HG02852 (cell line): ENCODE results near the gene CNOT2.
"Not testable (repeated sequence)": the region's sequence is repeated elsewhere in the genome, so short reads cannot be mapped to it uniquely, and the experiment has no call there.

Experiments used
- ATAC-seq: cut with Tn5 transposase; IDR thresholded peaks from one replicate; pipeline ENCODE4 v1.9.1; 2021; ENCODE audit warnings: mild to moderate bottlenecking, moderate library complexity; ENCODE audit not compliant: unreplicated experiment

Gene CNOT2

DNA sequence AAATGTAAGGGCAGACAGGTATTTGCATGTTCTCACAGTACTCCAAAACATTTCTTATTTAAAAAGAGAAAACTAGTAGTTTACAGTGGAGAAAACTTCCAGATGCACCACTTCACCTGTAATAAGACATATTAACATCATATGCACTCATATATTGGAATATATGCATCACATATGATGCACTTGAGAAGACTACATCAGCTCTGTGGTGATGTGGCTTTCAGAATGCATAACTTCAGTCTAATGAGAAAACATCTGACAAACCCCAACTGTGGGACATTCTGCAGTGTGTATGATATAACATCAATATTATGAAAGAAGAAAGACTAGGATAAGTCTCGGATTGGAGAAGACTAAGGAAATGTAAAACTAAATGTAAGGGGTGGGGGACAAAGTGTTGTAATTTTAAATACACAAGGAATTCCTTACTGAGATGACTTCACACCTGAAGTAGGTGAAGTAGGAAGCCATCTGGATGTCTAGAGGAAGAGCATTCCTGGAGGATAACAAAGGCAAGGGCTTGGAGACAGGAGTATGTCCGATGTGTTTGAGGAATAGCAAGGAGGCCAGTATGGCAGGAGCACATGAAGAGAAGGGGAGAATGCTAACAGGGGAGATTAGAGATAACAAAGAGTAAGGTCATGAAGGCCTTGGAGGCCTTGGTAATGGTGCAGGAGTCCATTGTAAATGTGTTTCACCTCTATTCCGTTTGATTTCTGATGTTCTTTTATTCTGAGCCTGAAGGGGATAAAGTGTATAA lies 49.0 kb downstream of the CNOT2 start:
- ATAC-seq: no peak

DNA sequence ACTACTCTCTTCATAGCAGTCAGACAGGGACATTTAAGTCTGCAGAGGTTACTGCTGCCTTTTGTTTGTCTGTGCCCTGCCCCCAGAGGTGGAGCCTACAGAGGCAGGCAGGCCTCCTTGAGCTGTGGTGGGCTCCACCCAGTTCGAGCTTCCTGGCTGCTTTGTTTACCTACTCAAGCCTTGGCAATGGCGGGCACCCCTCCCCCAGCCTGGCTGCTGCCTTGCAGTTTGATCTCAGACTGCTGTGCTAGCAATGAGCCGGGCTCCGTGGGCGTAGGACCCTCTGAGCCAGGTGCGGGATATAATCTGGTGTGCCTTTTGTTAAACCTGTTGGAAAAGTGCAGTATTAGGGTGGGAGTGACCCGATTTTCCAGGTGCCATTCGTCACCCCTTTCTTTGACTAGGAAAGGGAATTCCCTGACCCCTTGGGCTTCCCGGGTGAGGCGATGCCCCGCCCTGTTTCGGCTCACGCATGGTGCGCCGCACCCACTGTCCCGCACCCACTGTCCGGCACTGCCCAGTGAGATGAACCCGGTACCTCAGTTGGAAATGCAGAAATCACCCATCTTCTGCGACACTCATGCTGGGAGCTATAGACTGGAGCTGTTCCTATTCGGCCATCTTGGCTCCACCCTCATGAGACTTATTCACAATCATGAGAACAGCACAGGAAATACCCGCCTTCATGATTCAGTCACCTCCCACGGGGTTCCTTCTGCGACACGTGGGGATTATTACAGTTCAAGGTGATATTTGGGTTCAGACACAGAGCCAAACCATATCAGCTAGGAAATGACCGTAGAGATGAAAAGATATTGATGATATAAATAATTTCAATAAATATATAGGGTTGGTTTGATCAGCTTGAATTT lies 61.7 kb downstream of the CNOT2 start:
- ATAC-seq: not testable (repeated sequence)

DNA sequence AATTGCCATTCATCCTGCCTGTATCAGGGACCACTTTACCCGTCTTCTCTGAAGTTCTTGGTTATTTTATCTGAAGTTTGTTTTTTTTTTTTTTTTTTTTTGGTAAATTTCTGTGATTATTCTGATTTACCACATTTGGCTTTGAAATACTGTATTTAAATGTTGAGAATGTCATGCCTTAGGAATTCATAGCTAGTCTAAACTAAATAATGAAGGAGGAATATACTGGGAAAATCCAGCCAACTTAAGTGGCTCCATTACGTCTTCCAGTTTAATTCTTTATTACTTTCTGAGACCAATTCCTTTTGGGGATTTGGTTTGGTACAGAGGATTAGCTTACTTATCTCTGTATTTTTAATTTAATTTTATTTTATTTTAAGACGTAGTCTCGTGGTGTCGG lies 62.6 kb downstream of the CNOT2 start:
- no peak for ATAC-seq

DNA sequence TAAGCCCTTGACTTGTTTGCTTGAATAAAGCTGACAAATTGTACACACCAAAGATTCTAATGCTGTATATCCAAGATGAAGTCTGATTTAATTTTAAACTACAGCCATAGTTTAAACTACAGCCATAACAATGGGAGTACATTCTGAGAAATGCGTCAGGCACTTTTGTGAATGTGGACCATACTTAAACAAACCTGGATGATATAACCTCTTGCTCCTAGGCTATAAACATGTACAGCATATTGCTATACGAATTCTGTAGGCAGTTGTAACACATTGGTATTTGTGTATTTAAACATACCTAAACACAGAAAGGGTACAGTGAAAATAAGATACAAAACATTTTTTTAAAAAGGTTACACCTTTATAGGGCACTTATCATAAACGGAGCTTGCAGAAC lies 63.4 kb downstream of the CNOT2 start:
- no peak for ATAC-seq

GRCh38 chr12:70307868-70308267 lies 64.6 kb downstream of the CNOT2 start:
- no peak for ATAC-seq

DNA sequence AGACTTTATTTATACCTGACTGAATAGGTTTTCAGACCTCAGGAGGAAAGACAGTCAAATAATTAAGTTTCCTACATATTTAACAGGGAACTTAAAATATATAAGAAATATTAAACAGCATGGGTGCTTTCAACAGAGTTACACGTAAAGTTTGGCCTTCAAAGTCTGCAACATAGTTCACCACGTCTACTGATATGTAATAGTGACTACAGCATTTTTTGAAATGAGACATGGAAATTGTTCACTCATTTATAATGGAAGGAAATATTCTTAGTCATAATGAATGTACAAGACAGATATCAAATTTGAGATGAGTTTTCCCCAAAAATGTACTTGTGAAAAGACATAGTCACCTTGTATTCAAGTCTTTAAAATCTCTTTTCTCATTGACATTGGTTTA lies 66.1 kb downstream of the CNOT2 start:
- no peak for ATAC-seq

DNA sequence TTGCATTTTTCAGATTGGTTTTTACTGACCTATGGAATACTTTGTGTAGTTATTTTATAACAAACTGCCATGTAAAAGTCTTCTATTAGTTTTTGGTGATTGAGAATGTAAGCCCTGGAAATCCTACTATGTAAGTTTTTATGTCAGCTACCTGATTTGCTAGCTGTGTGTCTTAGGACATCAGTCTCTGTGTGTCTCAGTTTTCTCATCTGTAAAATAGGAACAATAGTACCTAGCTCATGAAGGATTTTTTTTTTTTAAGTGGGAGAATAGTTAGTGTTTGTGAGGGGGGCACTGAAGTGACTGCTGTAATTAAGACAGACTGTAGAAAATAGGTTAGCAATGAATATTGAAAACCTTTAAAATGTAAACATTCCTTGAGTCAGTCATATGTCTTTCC lies 70.9 kb downstream of the CNOT2 start:
- ATAC-seq: no peak

GRCh38 chr12:70317781-70318180 lies 74.5 kb downstream of the CNOT2 start:
- ATAC-seq: peak; percentile 94

DNA sequence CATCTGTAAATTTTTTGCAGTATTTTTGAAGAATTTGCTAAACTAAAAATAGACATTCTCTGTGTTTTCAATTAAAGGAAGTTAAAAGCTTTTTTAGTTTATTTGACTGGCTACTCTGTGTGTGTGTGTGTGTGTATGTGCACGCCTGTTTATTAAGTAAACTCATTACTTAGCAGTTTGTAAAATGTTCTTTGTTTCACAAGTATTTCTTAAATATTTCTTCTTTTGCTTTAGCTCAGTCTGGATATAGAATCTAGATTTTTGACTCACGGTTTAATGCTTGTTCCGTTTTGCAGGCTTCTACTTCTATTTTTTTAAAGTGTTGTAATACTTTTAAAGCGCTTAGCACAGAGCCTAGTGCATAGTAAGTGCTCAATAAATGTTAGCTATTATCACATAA lies 76.4 kb downstream of the CNOT2 start:
- no peak for ATAC-seq

DNA sequence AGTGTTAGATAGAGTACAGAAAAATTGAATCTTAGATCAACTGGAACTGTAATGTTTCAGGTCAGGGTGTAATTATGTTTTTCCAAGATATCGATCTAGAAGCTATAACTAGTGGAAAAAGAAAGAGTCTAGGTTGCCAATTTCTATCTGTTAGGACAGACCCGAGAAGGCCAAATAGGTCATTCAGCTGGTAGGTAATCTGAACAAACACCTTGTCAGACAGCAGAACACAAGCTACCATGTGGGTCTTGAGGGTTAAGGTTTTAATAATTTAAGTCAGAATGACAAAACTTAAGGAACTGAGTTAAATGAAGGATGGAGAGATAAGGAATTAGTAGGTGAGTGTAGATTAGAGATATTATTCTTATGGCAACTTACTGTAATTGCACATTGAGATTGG lies 78.0 kb downstream of the CNOT2 start:
- ATAC-seq: no peak

DNA sequence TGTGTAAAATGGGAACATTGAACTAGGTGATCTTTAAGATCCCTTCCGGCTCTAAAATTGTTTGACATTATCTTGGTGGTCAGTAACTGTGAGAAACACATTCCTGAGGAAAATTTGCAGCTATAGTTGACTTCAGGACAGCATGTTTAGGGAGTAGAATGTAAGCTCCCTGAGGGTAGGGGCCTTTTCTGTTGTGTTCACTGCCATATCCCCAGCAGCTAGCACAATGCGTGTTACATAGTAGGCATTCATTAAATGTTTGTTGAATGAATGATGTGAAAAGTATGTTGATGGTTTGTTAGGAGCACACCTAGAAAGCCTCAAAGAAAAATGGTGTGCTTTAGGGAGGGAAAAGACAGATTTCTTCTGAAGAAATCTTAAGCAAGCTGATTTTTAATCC lies 84.3 kb downstream of the CNOT2 start:
- ATAC-seq: no peak

DNA sequence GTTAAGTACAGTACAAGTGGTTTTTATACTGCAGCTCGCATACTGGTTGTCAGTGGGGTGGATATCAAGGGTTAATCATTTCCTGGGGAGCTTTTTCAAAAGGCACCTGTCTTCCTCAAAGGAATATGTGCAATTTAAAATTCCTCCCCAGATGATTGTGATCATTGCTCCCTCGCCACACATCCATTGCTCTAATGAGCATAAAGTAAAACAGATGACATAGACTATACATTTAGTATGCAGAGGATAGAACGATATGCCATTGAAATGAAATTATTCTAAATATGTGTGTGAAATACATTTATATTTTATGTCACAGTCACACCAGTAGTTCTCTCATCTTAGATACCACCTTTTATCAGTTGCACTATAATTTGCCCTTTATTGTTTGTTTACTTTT lies 86.5 kb downstream of the CNOT2 start:
- ATAC-seq: no peak

- no peak for ATAC-seq
These were observed 86.9 kb downstream of the CNOT2 start for GRCh38 chr12:70330158-70330557.

- no peak for ATAC-seq
These were observed 89.0 kb downstream of the CNOT2 start for GRCh38 chr12:70332236-70332635.

DNA sequence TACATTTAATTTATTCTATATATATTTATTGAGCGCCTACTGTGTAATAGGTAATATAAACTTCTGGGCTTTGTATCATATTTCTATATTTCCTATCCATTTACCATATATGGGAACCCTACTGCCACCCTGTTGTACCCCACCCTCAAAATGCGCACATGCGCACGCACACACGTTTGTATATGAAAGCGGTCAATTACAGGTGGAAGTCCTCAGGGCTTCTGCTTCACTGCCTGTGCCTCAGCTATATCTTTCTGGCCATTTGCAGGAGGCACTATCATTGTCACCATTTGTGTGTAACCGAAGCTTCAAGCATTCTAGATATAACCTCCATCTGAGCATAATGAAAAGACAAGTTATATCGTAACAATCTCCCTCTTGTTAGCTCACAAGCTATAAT lies 91.5 kb downstream of the CNOT2 start:
- ATAC-seq: no peak

- no peak for ATAC-seq
These were observed 95.3 kb downstream of the CNOT2 start for GRCh38 chr12:70338531-70338930.

- ATAC-seq: no peak
These were observed 107.8 kb downstream of the CNOT2 start for GRCh38 chr12:70351076-70351475.

DNA sequence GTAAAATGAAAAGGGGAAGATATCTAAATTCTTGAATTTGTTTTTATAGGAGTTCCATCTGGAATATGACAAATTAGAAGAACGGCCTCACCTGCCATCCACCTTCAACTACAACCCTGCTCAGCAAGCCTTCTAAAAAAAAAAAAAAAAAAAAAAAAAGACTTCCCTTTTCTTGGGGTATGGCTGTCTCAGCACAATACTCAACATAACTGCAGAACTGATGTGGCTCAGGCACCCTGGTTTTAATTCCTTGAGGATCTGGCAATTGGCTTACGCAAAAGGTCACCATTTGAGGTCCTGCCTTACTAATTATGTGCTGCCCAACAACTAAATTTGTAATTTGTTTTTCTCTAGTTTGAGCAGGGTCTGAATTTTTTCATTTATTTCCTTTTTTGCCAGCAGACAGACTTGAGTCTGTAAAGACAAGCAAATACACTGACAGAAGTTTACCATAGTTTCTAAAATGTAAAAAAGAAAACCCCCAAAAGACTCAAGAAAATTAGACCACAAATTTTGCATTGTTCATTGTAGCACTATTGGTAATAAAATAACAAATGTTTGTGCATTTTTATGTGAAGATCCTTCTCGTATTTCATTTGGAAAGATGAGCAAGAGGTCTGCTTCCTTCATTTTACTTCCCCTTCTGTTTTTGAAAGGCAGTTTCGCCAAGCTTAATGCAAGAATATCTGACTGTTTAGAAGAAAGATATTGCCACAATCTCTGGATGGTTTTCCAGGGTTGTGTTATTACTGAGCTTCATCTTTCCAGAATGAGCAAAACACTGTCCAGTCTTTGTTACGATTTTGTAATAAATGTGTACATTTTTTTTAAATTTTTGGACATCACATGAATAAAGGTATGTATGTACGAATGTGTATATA lies 110.8 kb downstream of the CNOT2 start:
- no peak for ATAC-seq

DNA sequence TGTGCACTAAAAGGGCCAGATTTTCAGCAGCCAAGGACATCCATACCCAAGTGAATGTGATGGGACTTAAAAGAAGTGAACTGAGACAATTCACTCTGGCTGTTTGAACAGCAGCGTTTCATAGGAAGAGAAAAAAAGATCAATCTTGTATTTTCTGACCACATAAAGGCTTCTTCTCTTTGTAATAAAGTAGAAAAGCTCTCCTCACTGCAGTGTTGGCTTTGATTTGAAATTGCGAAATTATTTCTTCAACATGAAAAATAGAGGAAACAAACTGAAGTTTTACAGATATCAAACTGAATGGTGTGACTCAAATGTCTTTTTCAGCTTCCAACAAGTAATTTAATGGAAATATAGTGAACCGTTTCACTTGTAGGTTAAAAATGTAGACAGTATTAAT lies 111.6 kb downstream of the CNOT2 start:
- no peak for ATAC-seq

- no peak for ATAC-seq
These were observed 112.7 kb downstream of the CNOT2 start for GRCh38 chr12:70355972-70356371.

DNA sequence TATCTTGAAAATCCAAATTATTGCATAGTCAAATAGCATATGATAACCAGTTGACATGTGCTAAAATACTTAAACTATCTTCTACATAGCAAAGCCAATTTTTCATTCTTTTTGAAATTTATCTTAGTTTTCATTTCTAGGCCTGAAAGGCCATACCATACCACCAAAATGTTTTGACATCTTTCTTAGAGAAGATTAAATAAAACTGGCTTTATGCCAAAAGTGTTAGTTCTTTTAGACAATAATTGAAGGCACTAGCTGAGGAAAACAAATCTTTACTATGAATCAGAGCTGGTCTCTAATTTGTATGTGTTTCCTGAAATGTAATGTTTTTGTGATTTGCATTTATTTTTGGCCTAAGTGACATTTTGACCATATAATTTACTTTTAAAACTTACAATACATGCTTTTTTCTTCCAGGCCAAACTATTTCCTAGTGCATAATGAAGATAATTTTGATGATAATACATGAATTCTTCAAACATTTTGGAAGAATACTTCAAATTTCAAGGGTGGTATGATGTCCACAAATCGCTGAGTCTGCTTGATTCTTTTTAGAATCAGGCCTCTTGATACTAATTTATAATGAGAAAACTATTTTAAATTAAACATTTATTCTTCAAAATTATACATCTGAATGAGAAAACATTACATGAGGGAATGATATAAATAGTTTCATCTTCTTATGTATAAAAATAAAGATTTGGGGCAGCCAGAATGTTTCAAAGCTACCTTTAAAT lies 116.4 kb downstream of the CNOT2 start:
- ATAC-seq: no peak
